GM18505 (cell line): Measurements from ENCODE around the gene ISOC2.
"Not testable (repeated sequence)": the region's sequence is repeated elsewhere in the genome, so short reads cannot be mapped to it uniquely, and the experiment has no call there.

ENCODE experiments used
- ATAC-seq: cut with Tn5 transposase; IDR thresholded peaks from one replicate; pipeline ENCODE4 v1.9.1; 2021; ENCODE audit not compliant: unreplicated experiment
- POLR2A ChIP-seq: IDR thresholded peaks from 4 replicates; pipeline ENCODE4 v1.6.1; 2011; ENCODE audit warnings: borderline replicate concordance; ENCODE audit not compliant: insufficient read depth, insufficient read length; ENCODE audit errors: extremely low read depth

The ISOC2 gene

DNA sequence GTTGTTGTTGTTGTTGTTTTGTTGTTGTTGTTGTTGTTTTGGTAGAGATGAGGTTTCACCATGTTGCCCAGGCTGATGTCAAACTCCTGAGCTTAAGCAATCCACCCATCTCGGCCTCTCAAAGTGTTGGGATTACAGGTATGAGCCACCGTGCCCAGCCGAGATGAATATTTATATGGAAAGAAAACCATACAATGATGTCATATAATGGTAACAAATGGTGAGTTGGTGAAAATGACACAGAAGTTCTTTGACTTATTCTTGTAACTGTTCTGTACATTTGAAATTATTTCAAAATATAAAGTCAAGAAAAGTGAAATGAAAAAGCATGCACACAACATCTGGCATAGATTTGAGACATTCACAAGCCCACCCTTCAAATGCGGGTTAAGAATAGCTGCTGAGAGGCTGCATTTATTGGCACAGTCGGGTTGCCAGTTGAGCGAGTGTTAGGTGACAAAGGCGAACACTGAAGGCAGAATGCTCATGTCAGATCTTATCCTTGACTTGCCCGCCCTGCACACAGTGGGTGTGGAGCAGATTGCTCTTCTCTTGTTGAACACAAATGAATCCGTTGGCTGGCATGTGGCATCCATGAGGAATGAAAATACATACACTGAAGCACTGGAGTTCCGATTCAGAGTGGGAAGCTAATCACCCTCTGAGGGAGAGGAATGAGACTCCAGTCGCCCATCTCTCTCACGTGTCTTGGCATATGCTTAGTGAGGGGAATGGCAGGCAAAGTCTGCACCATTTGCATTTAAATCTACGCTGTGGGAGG lies 38.0 kb downstream of the ISOC2 start:
- no peak for TF ChIP-seq POLR2A
- ATAC-seq: no peak

DNA sequence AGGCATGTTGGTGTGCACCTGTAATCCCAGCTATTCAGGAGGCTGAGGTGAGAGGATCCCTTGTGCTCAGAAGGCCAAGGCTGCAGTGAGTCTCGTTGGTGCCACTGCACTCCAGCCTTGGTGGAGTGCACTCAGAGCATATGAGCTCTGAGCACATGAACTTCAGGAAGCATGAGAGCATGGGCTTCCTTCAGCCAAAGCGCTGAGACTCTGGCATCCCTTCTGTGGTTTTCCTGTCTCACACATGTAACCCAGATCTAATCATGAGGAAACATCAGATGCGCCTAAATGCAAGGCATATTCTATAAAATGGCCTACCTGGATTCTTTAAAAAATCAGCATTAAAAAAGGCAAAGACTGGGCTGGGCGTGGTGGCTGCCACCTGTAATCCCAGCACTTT lies 40.2 kb downstream of the ISOC2 start:
- ATAC-seq: not testable (repeated sequence)

DNA sequence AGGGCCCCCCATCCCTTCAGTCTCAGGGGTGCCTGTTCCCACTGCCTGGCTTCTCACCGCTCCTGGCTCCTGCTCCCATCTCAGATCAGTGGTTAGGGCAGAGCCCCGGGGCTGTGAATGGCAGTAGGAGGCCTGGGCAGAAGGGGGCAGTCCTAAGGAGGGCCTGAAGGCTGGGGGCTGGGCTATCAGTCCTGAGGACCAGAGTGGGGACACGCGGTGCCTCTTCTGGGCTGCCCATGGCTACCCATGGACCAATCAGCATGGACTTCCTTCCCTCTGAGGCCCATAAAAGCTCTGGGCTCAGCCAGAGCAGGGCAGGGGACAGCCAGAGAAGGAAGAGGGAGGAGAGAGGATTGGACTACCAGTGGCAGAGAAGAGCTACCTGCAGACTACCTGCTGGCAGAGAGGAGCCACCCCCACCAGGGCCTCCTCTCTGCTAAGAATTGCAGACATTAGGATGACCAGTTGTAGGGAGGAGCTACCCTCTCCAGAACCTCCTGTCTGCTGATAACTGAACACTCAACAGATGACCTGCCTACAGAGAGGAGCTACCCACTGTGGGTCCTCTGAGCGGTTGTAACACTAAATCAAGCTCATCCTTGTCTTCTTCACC lies 41.7 kb downstream of the ISOC2 start:
- TF ChIP-seq POLR2A: no peak
- ATAC-seq: no peak

DNA sequence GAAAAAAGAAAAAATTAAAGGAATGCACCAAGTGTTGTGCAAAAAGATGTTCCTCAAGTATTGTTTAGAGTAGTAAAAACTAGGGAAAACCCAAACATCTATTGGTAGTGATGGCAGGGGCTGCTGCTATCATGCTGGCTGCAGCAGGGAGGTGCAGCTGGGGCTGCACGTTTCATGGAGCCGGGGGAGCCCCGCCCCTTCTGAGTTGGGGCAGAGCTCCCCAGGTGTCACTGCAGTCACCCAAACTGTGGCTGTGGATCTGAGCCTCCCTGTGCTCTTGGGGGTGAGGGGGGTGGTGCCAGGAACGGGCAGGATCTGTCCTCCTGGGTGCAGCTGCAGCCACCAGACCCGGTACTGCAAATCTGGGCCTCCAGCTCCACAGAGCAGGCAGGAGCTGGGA lies 42.3 kb downstream of the ISOC2 start:
- no peak for ATAC-seq
- no peak for TF ChIP-seq POLR2A

DNA sequence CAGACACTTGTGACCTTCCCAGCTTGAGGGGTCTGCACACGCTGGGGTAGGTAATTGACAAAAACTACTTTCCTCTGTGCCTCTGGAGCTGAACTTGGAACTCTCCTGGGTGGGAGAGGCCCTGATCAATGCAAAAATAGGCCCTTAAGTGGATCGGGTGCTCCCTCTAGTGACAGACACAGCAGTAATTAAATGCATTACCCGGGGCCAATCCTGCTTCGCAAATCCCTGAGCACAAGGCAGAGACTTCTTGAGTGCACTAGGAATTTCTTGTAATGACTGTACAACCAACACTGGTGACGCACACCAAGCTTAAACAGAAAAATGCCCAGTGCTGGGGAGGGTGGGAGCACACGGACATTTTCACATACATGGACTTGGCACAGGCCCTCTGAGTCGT lies 43.3 kb downstream of the ISOC2 start:
- TF ChIP-seq POLR2A: no peak
- ATAC-seq: no peak

DNA sequence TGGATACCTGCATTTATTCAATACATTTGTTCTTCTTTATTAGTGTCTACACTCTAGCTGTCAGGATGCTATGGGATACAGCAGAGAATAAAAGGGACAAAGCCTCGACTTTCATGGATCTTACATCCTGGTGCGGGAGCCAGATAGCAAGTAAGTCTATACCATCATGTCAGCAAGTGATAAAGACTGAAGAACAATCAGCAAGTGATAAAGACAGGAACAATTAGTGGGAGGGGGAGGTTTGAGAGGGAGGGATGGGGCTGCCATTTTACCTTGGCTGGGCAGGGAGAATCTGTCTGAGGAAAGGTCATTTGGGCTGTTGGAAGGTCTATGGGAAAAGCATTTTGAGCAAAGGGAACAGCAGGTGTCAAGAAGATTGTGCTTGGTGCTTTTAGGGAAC lies 51.3 kb downstream of the ISOC2 start:
- no peak for ATAC-seq
- no peak for TF ChIP-seq POLR2A

DNA sequence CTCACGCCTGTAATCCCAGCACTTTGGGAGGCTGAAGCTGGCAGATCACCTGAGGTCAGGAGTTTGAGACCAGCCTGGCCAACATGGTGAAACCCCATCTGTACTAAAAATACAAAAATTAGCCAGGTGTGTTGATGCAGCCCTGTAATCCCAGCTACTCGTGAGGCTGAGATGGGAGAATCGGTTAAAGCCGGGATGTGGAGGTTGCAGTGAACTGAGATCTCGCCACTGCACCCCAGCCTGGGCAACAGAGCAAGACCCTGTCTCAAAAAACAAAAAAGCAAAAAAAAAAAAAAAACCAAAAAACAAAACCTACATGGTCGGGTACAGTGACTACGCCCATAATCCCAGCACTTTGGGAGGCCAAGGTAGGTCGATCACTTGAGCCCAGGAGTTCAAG lies 52.3 kb downstream of the ISOC2 start:
- ATAC-seq: not testable (repeated sequence)

DNA sequence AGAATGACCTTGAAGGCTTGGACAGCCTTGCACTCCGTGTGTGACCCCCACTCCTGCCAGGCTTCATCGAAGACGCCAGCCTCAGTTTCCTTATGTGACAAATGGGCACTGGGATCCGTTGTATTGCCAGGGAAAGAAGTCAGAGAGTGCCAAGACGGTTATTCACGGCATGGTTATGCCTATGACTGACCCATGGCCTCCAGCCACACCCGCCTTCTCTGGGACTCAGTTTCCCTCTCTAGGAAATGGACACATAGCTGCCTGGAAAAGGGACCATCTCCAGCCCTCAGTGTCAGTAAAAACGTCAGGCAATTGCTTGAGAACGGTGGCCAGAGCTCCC lies 52.9 kb downstream of the ISOC2 start:
- ATAC-seq: no peak
- no peak for TF ChIP-seq POLR2A

DNA sequence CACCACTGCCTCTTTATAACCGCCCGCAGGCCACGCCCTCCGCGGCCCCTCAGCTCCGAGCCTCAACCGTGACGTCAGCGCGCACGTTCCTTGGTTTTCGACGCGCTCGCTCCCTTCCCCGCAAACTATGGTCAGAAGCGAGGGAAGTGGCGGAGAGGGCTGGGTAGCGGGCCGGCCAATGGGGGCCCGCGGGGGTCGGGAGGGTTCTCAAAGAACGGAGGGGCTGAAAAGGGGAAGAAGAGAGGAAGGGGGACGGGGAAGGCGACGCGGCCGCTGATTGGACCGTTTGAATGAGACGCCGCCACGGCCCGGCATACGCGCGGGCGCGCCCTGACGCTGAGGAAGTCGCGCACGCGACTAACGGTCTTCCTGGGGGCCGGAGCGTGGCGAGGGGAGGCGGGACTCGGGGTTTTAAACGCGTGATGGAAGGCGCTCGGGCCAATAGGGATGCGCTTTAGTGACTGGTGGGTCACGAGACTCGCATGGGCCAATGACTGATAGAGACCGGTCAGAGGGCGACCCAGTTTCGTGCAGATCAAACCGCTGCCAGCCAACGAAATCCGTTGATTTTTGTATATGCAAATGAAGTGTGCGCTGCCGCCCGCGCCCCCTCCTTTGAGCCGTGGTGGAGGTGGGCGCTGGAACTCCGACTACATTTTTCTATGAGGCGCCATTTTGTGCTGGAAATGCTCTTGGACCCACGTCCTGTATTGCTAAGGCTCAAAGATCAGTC lies 53.5 kb downstream of the ISOC2 start:
- peak; percentile 74 for ATAC-seq
- peak; percentile 42 for TF ChIP-seq POLR2A

DNA sequence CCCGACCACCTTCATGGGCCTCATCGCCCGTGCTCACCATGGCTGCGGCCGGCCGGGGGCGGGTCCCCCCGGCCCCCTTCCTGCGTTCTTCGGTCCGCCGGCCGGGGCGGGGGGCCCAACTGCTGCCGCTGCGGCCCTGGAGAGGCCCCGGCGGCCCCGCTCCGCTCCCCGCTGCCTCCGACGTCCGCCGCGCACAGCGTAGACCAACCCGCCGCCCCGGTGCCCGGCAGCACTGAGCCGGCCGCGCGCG lies 54.0 kb downstream of the ISOC2 start, which contains the start of gene UBE2S:
Gene UBE2S (minus strand): TSS at position 239 of the 250 bp plus-strand sequence. CDS start 199 bp downstream, at position 40.
- TF ChIP-seq POLR2A: peak; percentile 99
- peak; percentile 21 for ATAC-seq

DNA sequence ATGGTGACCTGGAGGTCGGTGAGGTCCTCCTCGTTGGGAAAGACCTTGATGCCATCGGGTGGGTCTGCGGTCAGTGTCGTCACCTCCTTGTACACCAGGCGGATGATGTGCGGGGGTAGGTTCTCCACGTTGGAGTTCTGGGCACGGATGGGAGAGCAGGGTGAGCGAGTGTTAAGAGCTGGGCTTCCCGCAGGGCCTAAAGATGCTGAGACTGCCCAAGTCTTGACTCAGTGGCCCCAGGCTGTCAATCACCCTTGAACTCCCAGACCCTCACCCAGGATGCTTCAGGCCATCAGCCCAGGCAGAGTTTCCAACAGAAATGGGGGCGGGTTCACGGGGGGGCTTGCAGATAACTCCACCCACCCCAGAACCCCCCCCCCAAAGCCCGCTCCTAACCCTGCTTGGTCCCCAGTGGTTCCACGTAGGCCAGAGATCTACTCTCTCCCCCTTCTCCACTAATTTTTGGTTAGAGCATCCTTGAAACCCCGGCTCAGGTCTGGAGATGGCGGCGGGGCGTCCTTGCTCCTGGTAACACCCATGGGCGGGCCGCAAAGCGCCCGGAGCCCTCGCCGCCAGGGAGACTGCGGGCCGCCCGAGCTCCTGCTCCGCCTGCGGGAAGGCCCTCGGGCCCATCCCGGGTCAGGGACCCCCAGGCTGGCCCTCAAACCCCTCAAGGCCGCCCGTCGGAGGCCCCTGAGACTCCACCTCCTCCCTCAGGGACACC lies 54.5 kb downstream of the ISOC2 start:
- TF ChIP-seq POLR2A: no peak
- no peak for ATAC-seq

DNA sequence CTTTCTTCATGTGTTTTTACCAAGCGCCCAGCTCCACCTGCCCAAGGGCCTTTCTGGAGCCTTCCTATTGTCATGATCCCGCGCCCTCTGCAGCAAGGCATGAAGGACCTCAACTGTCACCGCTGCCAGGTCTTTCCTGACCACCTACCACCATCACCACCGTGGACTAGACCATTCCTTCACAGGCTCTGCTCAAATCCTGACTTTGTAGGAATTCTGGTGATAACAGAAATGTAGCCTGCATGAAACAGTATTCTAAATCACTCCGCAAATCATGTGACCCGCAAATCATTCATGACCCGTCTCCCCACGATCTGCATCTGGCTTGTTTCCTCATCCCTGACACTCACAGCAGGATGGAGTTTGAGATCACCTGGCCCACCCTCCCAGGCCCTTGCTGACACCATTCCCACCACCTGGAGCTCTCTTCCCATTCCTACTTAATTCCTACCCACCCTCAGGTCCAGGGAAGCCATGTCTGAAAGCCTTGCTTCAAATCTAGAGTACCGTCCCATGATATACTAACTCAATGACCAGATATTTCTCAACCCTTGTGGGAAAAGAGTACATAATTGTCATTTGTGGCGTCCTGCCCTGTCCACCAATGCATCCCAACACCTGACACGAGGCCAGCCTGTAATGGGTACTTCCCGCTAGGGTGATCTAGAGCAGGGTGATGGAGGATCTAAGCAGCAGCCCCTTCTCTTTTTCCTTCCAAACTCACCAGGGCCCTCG lies 55.2 kb downstream of the ISOC2 start:
- TF ChIP-seq POLR2A: no peak
- ATAC-seq: no peak

DNA sequence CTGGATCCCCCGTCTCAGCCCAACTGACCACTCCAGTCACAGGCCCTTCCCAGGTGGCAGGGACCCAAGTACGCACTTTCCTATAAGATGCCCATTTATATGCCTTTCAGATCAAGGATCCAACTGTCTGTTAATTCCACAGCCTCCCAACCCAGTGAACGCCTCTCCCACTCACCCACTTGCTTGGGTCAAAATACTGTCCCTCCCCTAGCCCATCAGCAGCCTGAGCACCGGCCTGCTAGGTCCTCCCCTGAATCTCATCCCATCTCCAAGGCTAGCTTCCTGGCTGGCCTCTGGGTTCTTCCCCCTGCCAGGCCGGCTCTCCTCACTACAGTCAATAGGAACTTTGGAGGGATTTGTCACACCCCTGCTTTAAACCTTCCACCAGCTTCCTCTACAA lies 55.8 kb downstream of the ISOC2 start:
- no peak for TF ChIP-seq POLR2A
- ATAC-seq: no peak
